H9 (cell line): ENCODE data around the gene L1TD1. TPM values are rescaled to one million over a fixed set of nuclear protein-coding genes. Genes with fewer than 3 reads are reported as not detected.

Source experiments
- DNase-seq: peaks from one replicate; pipeline ENCODE4 v3.0.0-alpha.2; 2017
- H2AFZ ChIP-seq: one replicate; pipeline ENCODE4 v1.6.1; 2013; ENCODE audit warnings: mild to moderate bottlenecking, low read length, control low read depth, moderate library complexity
- H2AK5ac ChIP-seq: 2 replicates; pipeline ENCODE4 v1.6.1; 2013; ENCODE audit warnings: low read length, control low read depth, mixed read lengths; ENCODE audit not compliant: insufficient read length
- H2BK120ac ChIP-seq: one replicate; pipeline ENCODE4 v1.6.1; 2013; ENCODE audit warnings: low read depth, mild to moderate bottlenecking, low read length, control low read depth, inconsistent platforms; ENCODE audit not compliant: poor library complexity, severe bottlenecking
- H2BK12ac ChIP-seq: 2 replicates; pipeline ENCODE4 v1.6.1; 2013; ENCODE audit warnings: low read length, control low read depth, mixed read lengths, low read depth; ENCODE audit not compliant: insufficient read length
- H2BK15ac ChIP-seq: 2 replicates; pipeline ENCODE4 v1.6.1; 2013; ENCODE audit warnings: low read depth, low read length, control low read depth
- H2BK20ac ChIP-seq: one replicate; pipeline ENCODE4 v1.6.1; 2013; ENCODE audit warnings: low read depth, mild to moderate bottlenecking, low read length, control low read depth, inconsistent platforms; ENCODE audit not compliant: poor library complexity, severe bottlenecking
- H2BK5ac ChIP-seq: 2 replicates; pipeline ENCODE4 v1.6.1; 2013; ENCODE audit warnings: low read length, control low read depth, mixed read lengths; ENCODE audit not compliant: insufficient read length
- H3K14ac ChIP-seq: 2 replicates; pipeline ENCODE4 v1.6.1; 2013; ENCODE audit warnings: low read length, control low read depth; ENCODE audit not compliant: insufficient read depth
- H3K18ac ChIP-seq: 2 replicates; pipeline ENCODE4 v1.6.1; 2013; ENCODE audit warnings: low read depth, mild to moderate bottlenecking, mixed read lengths, low read length, control low read depth; ENCODE audit not compliant: insufficient read length
- H3K23ac ChIP-seq: 2 replicates; pipeline ENCODE4 v1.6.1; 2013; ENCODE audit warnings: low read length, control low read depth, mixed read lengths, low read depth; ENCODE audit not compliant: insufficient read length
- H3K23me2 ChIP-seq: 2 replicates; pipeline ENCODE4 v1.6.1; 2013; ENCODE audit warnings: low read depth, mild to moderate bottlenecking, mixed read lengths, low read length, control low read depth; ENCODE audit not compliant: insufficient read length, poor library complexity, severe bottlenecking
- H3K27ac ChIP-seq: 2 replicates; pipeline ENCODE4 v1.5.1; 2013; ENCODE audit warnings: low read length, control low read depth, mixed read lengths, low read depth; ENCODE audit not compliant: insufficient read length
- H3K27me3 ChIP-seq: 2 replicates; pipeline ENCODE4 v1.6.1; 2013; ENCODE audit warnings: low read length, control low read depth, inconsistent platforms; ENCODE audit not compliant: insufficient read depth
- H3K4ac ChIP-seq: 2 replicates; pipeline ENCODE4 v1.6.1; 2013; ENCODE audit warnings: low read depth, mild to moderate bottlenecking, control low read depth, inconsistent platforms, low read length, moderate library complexity
- H3K4me1 ChIP-seq: 2 replicates; pipeline ENCODE4 v1.6.1; 2013; ENCODE audit warnings: low read length, control low read depth, inconsistent platforms; ENCODE audit not compliant: insufficient read depth
- H3K4me2 ChIP-seq: 2 replicates; pipeline ENCODE4 v1.6.1; 2013; ENCODE audit warnings: low read length, control low read depth, mixed read lengths; ENCODE audit not compliant: insufficient read length, insufficient read depth
- H3K56ac ChIP-seq: 2 replicates; pipeline ENCODE4 v1.6.1; 2013; ENCODE audit warnings: low read depth, mild to moderate bottlenecking, mixed read lengths, low read length, control low read depth; ENCODE audit not compliant: insufficient read length
- H3K79me1 ChIP-seq: 2 replicates; pipeline ENCODE4 v1.6.1; 2013; ENCODE audit warnings: low read depth, mild to moderate bottlenecking, moderate library complexity, low read length, control low read depth, inconsistent platforms; ENCODE audit not compliant: insufficient read depth, poor library complexity, severe bottlenecking
- H3K79me2 ChIP-seq: 2 replicates; pipeline ENCODE4 v1.6.1; 2013; ENCODE audit warnings: low read length, control low read depth, inconsistent platforms; ENCODE audit not compliant: insufficient read depth
- H3K9ac ChIP-seq: 2 replicates; pipeline ENCODE4 v1.6.1; 2013; ENCODE audit warnings: low read length, control low read depth, mixed read lengths; ENCODE audit not compliant: insufficient read length; ENCODE audit errors: extremely low read depth
- H3K9me3 ChIP-seq: one replicate; pipeline ENCODE4 v1.6.1; 2013; ENCODE audit warnings: low read depth, low read length, inconsistent platforms; ENCODE audit not compliant: control insufficient read depth
- H3T11ph ChIP-seq: one replicate; pipeline ENCODE4 v1.6.1; 2013; ENCODE audit warnings: mild to moderate bottlenecking, low read length, control low read depth, inconsistent platforms
- H4K20me1 ChIP-seq: one replicate; pipeline ENCODE4 v1.6.1; 2013; ENCODE audit not compliant: control insufficient read depth, insufficient read length, insufficient read depth
- H4K5ac ChIP-seq: 2 replicates; pipeline ENCODE4 v1.6.1; 2013; ENCODE audit warnings: low read depth, mild to moderate bottlenecking, mixed read lengths, low read length, control low read depth; ENCODE audit not compliant: insufficient read length
- H4K8ac ChIP-seq: replicated peaks from 2 replicates; pipeline ENCODE4 v1.6.1; 2013; ENCODE audit warnings: low read length, control low read depth, mixed read lengths, low read depth; ENCODE audit not compliant: insufficient read length
- H4K91ac ChIP-seq: 2 replicates; pipeline ENCODE4 v1.6.1; 2013; ENCODE audit warnings: low read depth, mild to moderate bottlenecking, moderate library complexity, mixed read lengths, low read length, control low read depth; ENCODE audit not compliant: insufficient read length
- H3K27ac Mint-ChIP-seq, 3 experiments: 2 replicates in 2 of 3; 3 replicates in 1 of 3; pipeline ENCODE4 v1.8.0; 2020 to 2021; ENCODE audit warnings: mixed read lengths in 3 of 3, mild to moderate bottlenecking in 1 of 3, moderate library complexity in 1 of 3
- H3K27me3 Mint-ChIP-seq: 2 replicates; pipeline ENCODE4 v1.8.0; 2021; ENCODE audit warnings: low read depth, mild to moderate bottlenecking, moderate library complexity, mixed read lengths
- H3K36me3 Mint-ChIP-seq, 3 experiments: 2 replicates in 2 of 3; 3 replicates in 1 of 3; pipeline ENCODE4 v1.8.0; 2020 to 2021; ENCODE audit warnings: low read depth in 3 of 3, mixed read lengths in 3 of 3; ENCODE audit not compliant: insufficient read depth in 1 of 3
- H3K4me1 Mint-ChIP-seq, 2 experiments: 2 replicates each; pipeline ENCODE4 v1.8.0; 2020; ENCODE audit warnings: mixed read lengths in 2 of 2
- H3K4me3 Mint-ChIP-seq, 2 experiments: 2 replicates in 1 of 2; 3 replicates in 1 of 2; pipeline ENCODE4 v1.8.0; 2020 to 2021; ENCODE audit warnings: mild to moderate bottlenecking in 2 of 2, mixed read lengths in 2 of 2, moderate library complexity in 1 of 2
- H3K9me3 Mint-ChIP-seq, 2 experiments: 2 replicates in 1 of 2; 3 replicates in 1 of 2; pipeline ENCODE4 v1.8.0; 2020; ENCODE audit warnings: mild to moderate bottlenecking in 2 of 2, mixed read lengths in 2 of 2, moderate library complexity in 1 of 2
- CTCF ChIP-seq: fragments of 200-600 bp; sonication (generic); conservative IDR thresholded peaks from 3 replicates; pipeline ENCODE4 v1.8.0; 2021; ENCODE audit warnings: antibody characterized with exemption, mild to moderate bottlenecking
- WGBS: extraction: QIAGEN DNeasy Blood & Tissue Kit; methylation state at CpG from one replicate; pipeline ENCODE4 v1.1.7; 2013; ENCODE audit warnings: missing lambda C conversion rate, low lambda C conversion rate, mixed read lengths; ENCODE audit not compliant: insufficient read length; ENCODE audit errors: extremely low coverage; 5-methylcytosine and 5-hydroxymethylcytosine counted together
- total RNA-seq: library from RNA; stranded (reverse); gene quantifications from 2 replicates; pipeline ENCODE4 v1.2.1, GENCODE V29; 2021

The L1TD1 gene
- total RNA-seq, 1 experiment from 2014 or later = 422 TPM

DNA sequence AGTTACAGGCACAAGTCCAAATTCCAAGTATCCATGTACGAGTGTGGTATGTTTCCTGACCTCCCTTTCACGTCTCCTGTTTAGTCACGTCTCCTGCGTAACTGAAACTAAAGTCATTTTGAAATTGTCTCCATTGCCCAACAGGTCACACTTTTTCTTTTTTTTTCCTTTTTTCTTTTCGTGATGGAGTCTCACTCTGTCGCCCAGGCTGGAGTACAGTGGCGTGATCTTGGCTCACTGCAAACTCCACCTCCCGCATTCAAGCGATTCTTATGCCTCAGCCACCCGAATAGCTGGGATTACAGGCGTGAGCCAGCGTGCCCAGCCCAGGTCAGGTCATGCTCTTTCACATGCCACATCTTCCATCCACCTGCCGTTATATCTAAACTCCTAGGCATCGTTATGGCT lies 38.2 kb downstream of the L1TD1 start:
- no peak overlapping the region for H2BK15ac ChIP-seq
- Mint-ChIP-seq H3K36me3 (peaks cover 10 to 17% (median 13%) of the 10 kb centered on the region in 3 experiments), H3K27ac (peak overlapping the region in 2 of 3 experiments; percentile 11 to 12; a peak in 3 of 7 replicates), H3K4me3 (no peak overlapping the region), H3K9me3 (no peaks in the 10 kb centered on the region), H3K4me1 (peaks cover 61 to 64% of the 10 kb centered on the region in 2 experiments), H3K27me3 (no peaks in the 10 kb centered on the region)
- H2BK120ac ChIP-seq = no peak overlapping the region
- H2AFZ ChIP-seq = no peak overlapping the region
- H3K23ac ChIP-seq = no peak overlapping the region
- no peaks in the 10 kb centered on the region for H3K9me3 ChIP-seq
- H3K4me1 ChIP-seq = peaks cover 7% of the 10 kb centered on the region; the same call in 1 of the 2 replicates
- H3K23me2 ChIP-seq = peaks cover 4% of the 10 kb centered on the region
- H3K56ac ChIP-seq = no peak overlapping the region
- H3K27me3 ChIP-seq = no peaks in the 10 kb centered on the region
- H2AK5ac ChIP-seq = no peak overlapping the region
- no peak overlapping the region for H4K5ac ChIP-seq
- no peak overlapping the region for H3K27ac ChIP-seq
- no peak overlapping the region for H3K18ac ChIP-seq
- no peak overlapping the region for H2BK12ac ChIP-seq
- H4K8ac ChIP-seq = no peak overlapping the region
- no peak overlapping the region for H3K4ac ChIP-seq
- no peak overlapping the region for H2BK5ac ChIP-seq
- H3T11ph ChIP-seq = no peak overlapping the region
- no peak for DNase-seq
- H3K79me1 ChIP-seq = no peaks in the 10 kb centered on the region
- no peak overlapping the region for H3K4me2 ChIP-seq
- H3K79me2 ChIP-seq = no peaks in the 10 kb centered on the region
- no peak for TF ChIP-seq CTCF
- H4K20me1 ChIP-seq = no peaks in the 10 kb centered on the region
- no peak overlapping the region for H2BK20ac ChIP-seq
- no peak overlapping the region for H4K91ac ChIP-seq
- H3K9ac ChIP-seq = no peak overlapping the region
- no CpG with 5 or more reads among the region's 14 CpGs for WGBS
- H3K14ac ChIP-seq = no peak overlapping the region
